ENCODE results near the gene DBNDD1. TPM values are rescaled to one million over a fixed set of nuclear protein-coding genes. Genes with fewer than 3 reads are reported as not detected.
A peak's percentile ranks its signal among the peaks of the same experiment; 100 is the strongest.
"Not testable (repeated sequence)": the region's sequence is repeated elsewhere in the genome, so short reads cannot be mapped to it uniquely, and the experiment has no call there.

The DBNDD1 gene
- total RNA-seq, 1 donor from 2014 or later: 56.5 TPM

GRCh38 chr16:89994389-89994720, 24.9 kb downstream of the DBNDD1 start:
- no peak for DNase-seq (ENCODE audit: low read depth)

DNA sequence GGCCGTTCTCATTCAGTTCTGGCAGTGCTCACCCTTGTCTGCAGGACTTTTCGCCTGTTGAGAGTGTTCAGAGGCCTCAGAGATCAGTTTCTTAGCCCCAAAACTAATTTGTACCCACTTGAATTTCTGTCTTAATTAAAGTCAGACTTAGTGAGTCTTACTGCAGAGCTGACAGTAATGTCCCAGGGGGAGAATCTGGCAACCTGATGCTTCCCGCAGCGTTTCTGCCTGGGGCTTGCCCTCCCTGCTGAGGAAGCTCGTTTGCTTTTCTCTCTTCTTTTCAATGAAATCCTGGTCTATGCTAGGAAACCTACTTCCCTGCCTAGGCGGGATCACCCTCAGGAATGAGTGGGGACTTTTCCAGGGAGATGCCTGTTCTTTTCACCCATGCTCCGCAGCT, 25.3 kb downstream of the DBNDD1 start:
- no peak for DNase-seq (ENCODE audit: low read depth)

- no peak for DNase-seq (ENCODE audit: low read depth)
These were observed 25.9 kb downstream of the DBNDD1 start for GRCh38 chr16:89993377-89993776.

DNA sequence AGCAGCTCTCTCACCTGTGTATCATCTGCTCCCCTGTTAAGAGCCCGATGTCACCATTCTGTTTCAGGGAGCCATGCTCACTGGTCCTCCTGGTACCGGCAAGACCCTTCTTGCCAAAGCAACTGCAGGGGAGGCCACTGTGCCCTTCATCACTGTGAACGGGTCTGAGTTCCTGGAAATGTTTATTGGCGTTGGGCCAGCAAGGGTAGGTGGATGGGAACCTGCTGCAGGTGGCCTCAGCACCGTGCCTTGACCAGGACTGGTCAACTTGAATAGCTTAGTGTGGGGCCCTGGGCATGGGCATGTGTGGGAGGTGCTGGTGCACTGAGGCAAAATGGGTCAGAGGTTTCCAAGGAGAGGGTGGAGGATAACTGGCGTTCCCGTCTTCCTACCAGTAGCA, 28.5 kb downstream of the DBNDD1 start:
- DNase-seq (ENCODE audit: low read depth): no peak

DNA sequence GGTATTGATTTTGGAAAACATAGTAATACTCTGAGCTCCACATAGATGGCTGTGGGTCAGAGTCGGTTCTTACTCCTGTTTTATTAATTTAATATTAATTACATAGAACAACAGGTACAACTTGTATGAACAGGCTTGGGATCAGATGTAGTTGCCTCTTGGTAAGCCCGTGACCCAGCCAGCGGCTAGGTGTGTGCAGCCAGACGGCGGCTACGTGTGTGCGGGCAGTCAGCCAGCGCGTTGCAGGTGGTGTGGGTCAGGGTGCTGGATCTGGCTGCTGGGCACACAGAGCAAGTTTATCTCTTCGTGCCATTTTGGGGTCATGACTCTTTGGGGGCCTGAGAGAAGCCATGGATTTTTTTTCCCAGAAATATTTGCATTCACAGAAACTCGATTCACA, 30.3 kb downstream of the DBNDD1 start:
- no peak for DNase-seq (ENCODE audit: low read depth)

DNA sequence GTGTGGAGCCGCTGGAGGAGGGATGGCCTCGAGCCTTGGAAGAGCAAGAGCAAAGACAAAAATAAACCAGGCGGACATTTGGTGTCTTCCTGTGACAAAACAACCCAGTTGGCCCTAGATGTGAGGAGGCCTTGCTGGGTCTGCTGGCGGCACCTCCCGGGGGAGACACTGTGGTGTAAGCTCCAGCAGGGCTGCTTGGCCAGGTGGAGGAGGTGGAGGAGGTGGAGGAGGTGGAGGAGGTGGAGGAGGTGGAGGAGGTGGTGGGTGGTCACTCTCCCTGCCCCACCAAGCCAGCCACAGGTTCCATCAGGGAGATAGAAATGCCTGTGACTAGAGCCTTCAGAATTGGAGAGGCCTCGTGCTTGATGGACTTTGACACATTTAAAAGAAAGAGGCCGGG, 32.1 kb downstream of the DBNDD1 start:
- DNase-seq (ENCODE audit: low read depth): no peak

DNA sequence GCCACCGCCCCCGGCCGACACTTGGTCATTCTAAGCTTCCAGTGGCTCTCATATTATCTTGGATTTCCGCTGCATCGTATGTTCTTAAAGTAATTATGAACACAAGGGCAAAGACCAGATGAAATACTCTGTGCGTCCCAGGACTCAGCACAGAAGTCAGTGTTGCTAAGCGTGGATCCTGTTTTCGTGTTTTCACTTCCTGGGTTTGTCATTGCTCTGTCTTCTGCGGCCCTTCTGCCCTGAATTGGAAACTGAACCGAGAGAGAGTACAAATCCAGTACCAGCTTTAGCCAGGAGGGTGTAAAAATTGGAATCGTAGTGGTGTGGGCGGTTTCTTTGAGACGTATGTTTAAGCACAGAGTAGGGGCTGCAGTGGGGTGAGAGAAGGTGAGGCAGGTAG, 32.7 kb downstream of the DBNDD1 start:
- no peak for DNase-seq (ENCODE audit: low read depth)

GRCh38 chr16:89985219-89985618, 34.0 kb downstream of the DBNDD1 start:
- DNase-seq (ENCODE audit: low read depth): no peak

DNA sequence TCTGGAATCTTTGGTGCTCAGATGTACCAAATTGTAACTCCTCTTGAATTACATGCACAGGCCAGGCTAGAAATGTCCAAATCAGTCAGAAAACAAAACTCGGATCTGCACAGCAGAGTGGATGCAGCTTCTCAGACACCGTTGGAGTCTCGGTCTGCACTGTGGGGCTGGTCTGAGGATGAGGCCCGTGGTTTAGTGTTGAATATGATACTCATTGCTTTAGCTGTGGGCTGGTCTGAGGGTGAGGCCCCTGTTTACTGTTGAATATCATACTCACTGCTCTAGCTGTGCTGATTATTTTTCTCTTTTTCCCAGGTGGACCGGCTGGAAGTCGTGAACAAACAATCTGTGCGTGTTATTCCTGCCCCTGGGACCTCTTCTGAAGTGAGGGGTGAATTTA, 35.0 kb downstream of the DBNDD1 start:
- DNase-seq (ENCODE audit: low read depth): no peak

DNA sequence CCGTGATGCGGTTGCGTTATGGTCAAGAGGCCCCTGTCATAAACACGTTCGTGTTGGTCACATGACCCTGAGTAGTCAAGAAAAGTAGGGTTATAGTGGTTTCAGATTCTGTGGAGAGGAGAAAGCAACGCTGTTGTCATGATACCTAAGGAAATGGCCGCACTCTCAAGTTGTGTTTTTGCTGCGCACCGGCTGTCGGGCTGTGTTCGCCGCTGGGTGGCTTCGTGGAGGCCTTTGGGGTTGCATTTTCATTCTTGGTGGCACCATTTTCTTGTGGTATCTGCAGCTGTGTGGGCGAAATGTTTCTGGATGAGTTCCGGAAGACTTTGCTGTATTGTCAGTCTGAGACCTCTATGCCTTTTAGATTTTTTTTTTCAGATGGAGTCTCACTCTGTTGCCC, 35.7 kb downstream of the DBNDD1 start:
- DNase-seq (ENCODE audit: low read depth): no peak

GRCh38 chr16:89982318-89982717, 36.9 kb downstream of the DBNDD1 start:
- peak; percentile 54 for DNase-seq (ENCODE audit: low read depth)

- DNase-seq (ENCODE audit: low read depth): no peak
These were observed 37.8 kb downstream of the DBNDD1 start for GRCh38 chr16:89981414-89981813.

GRCh38 chr16:89974870-89975269, 44.4 kb downstream of the DBNDD1 start:
- no peak for DNase-seq (ENCODE audit: low read depth)

GRCh38 chr16:89973654-89974335, 45.5 kb downstream of the DBNDD1 start:
- no peak for DNase-seq (ENCODE audit: low read depth)

- no peak for DNase-seq (ENCODE audit: low read depth)
These were observed 46.0 kb downstream of the DBNDD1 start for GRCh38 chr16:89973235-89973634.

- DNase-seq (ENCODE audit: low read depth): peak; percentile 95
These were observed 46.7 kb downstream of the DBNDD1 start for GRCh38 chr16:89972244-89973234.

DNA sequence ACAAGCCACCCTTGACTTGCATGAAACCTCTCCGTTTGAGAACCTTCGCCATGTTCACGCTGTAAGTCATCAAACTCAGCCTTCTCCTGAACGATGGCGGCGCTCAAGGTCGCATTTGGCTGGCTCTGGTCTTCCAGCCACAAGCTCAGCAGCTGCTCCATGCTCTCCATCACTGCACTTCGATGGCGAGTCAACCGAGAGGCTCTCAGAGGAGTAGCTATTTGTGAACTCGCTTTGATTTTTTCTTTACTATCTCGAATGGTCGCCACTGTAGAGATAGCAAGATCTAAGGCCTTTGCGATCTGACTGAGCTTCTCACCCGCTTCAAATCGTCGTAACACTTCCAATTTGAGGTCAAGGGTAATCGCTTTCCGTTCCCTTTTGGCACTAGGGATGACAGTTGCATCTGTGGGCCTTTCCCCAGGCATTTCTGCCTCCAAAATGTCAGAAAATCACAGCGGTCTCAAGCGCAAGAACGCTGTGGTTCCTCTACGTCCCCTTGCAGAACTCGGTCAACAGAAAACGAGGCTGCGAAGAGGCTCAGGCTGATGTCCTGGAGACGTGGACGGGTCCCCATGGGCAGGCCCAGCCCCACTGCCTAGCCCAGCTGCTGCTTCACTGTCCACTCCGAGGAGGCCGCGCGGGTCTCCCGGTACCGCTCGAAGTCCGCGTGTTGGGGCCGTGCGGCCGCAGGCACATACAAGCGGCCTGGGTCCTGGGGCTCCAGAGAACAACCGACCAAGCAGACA, 47.6 kb downstream of the DBNDD1 start:
- no peak for DNase-seq (ENCODE audit: low read depth)

DNA sequence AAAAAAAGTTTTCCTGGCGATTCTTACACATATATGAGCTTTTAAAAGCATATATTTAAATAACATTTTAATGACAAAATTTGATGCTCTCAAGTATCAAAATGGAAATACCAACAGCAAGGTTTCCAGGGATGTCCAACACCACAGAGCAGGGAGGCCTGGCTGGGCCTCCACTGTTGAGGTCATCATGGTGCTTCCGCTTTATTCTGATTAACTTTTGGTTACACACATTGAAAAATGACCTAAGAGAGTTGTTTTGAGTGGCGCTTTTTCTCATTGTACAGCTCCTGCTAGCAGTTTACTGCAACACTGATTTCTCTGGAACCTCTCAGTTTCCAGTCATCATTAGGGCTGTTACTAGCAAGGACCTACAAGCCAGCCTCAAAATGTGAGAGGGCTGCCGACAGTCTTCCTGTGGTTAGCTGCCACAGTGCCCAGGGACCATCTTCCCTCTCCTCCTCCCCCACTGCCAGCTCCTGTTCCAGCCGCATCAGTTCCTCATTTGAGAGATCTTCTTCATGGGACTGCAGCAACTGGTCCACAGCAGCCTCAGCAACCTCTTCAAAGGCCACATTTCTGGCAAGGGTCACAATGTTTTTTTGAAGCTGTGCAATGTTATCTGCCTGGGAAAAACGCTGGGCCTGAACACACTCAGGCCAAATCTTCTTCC, 49.4 kb downstream of the DBNDD1 start:
- no peak for DNase-seq (ENCODE audit: low read depth)

DNA sequence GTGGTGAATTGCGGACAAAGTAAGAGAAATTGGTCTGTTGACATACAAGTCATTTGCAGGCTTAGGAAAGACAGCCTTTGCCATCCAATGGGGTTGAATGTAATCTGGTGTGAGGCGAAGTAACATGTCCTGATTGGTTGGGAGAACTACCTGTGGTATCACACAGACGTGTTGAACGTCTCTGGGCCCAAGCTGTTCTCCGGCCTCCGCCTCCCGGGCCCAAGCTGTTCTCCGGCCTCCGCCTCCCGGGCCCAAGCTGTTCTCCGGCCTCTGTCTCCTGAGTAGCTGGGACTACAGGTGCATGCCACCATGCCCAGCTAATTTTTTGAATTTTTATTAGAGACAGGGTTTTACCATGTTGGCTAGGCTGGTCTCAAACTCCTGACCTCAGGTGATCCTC, 51.2 kb downstream of the DBNDD1 start:
- not testable (repeated sequence) for DNase-seq (ENCODE audit: low read depth)

DNA sequence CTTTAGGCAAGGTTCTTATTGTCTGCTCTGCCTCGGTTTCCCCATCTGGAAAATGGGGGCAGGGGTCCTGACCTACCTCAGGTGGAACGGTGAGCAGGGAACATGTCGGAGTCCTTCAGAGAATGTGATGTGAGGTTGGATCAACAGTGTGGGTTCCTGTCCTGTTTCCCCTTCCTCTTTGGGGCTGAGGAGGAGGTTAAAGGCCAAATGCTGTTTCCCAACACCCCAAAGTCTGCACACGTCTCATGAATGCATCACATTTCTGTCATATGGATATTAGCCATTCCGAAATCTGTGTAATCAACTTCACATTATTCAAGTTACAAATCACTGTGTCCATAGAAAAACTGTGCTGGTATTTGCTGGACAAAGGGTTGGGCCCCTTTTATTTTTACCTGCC, 51.8 kb downstream of the DBNDD1 start:
- not testable (repeated sequence) for DNase-seq (ENCODE audit: low read depth)

DNA sequence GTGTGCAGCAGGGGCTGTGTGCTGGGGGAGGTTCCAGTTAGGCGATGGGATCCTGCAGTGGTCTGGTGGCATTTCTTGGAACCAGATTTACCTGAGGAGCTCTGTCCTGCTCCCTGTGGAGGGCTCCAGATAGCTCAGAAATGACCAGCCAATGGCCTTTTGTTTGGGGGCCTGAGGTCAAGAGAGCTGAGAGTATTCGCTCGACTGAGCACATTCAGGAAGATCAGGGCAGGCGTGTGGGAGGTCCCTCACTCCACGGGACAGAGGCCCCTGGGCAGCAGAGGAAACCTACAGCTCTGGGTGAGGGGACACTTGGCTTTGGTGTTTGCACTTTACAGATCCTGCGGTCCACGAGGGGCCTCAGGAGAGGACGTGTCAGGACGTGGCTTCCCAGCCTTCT, 52.5 kb downstream of the DBNDD1 start:
- DNase-seq (ENCODE audit: low read depth): no peak
